ENCODE data around the gene BEST1.
"Not testable (repeated sequence)": the region's sequence is repeated elsewhere in the genome, so short reads cannot be mapped to it uniquely, and the experiment has no call there.

Gene BEST1

DNA sequence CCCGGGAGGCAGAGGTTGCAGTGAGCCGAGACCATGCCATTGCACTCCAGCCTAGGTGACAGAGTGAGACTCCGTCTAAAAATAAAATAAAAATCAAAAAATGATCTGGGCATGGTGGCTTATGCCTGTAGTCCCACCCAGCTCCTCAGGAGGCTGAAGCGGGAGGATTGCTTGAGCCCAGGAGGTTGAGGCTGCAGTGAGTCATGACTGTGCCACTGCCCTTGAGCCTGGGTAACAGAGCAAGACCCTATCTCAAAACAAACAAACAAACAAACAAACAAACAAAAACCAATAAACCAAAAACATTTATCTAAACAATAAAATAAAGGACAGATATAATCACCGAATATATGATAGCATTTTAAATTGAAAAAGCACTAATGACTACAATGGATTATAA is 3.5 kb downstream of the BEST1 start:
- not testable (repeated sequence) for H3K27ac ChIP-seq (ENCODE audit: low read depth, low read length); H3K9ac ChIP-seq (ENCODE audit: low read length); H3K36me3 ChIP-seq (ENCODE audit: insufficient read depth, low read length); H3K27me3 ChIP-seq (ENCODE audit: control insufficient read depth in 1 of 2, insufficient read depth in 2 of 2, low read length in 2 of 2); H3K9me3 ChIP-seq (ENCODE audit: low read length); H3K4me3 ChIP-seq (ENCODE audit: low read depth in 1 of 2, low read length in 2 of 2)
- peaks cover 13% of the 10 kb centered on the region for H3K4me1 ChIP-seq (ENCODE audit: insufficient read depth, low read length)

DNA sequence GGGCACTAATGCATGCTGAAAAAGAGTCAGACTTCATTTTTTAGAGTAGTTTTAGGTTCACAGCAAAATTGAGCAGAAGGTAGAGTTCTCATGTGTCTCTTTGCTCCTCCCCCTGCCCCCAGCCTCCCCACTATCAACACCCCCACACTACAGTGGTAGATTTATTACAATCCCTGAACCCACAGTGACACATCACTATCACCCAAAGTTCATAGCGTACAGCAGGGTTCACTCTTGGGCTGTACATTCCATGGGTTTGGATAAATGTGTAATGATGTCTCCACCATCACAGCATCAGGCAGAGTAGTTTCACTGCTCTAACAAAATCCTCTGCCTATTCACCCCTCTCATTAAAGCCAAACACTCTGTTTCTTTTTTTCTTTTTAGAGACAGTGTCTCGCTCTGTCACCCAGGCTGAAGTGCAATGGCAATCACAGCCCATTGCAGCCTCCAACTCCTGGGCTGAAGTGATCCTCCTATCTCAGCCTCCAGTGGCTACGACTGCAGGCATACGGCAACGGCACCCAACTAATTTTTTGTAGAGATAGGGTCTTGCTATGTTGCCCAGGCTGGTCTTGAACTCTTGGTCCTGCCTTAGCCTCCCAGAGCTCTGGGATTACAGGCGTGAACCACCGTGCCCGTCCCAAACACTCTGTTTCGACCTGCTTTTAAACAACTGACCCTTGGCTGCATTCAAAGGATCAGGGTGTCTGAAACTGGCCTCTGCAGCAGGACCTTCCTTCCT is 4.1 kb downstream of the BEST1 start:
- Histone ChIP-seq H3K4me3 (ENCODE audit: low read depth in 1 of 2, low read length in 2 of 2) (peak overlapping the region in 1 of 2 donors; percentile 53), H3K9me3 (ENCODE audit: low read length) (no peaks in the 10 kb centered on the region), H3K27me3 (ENCODE audit: control insufficient read depth in 1 of 2, insufficient read depth in 2 of 2, low read length in 2 of 2) (no peaks in the 10 kb centered on the region), H3K36me3 (ENCODE audit: insufficient read depth, low read length) (peaks cover 5% of the 10 kb centered on the region), H3K4me1 (ENCODE audit: insufficient read depth, low read length) (peaks cover 9% of the 10 kb centered on the region), H3K9ac (ENCODE audit: low read length) (peak overlapping the region; percentile 49), H3K27ac (ENCODE audit: low read depth, low read length) (peak overlapping the region; percentile 66)

DNA sequence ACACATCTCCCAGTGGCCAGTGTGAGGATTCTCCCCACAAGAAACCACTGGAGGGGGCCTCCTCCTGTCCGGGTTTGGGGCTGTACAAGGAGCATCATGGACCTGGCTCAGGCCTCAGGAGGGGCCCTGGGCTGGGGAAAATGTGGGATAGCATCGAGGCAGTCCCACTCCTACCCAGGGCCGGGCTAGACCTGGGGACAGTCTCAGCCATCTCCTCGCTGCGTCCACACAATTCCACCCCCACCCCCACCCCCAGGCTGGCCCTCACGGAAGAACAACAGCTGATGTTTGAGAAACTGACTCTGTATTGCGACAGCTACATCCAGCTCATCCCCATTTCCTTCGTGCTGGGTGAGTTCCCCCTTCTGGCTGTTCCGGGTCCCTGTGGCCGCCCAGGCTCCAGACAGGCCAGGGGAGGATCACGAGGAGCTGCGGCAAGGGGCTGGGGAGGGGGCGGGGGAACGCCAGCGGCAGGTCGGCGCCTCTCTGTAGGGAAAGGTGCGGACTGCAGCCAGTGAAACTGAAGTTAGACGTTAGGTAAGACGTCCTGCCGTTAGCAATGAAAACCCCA is 4.8 kb downstream of the BEST1 start:
- Histone ChIP-seq H3K9me3 (ENCODE audit: low read length) (no peaks in the 10 kb centered on the region), H3K4me3 (ENCODE audit: low read depth in 1 of 2, low read length in 2 of 2) (peak overlapping the region; percentile 48 to 53)

DNA sequence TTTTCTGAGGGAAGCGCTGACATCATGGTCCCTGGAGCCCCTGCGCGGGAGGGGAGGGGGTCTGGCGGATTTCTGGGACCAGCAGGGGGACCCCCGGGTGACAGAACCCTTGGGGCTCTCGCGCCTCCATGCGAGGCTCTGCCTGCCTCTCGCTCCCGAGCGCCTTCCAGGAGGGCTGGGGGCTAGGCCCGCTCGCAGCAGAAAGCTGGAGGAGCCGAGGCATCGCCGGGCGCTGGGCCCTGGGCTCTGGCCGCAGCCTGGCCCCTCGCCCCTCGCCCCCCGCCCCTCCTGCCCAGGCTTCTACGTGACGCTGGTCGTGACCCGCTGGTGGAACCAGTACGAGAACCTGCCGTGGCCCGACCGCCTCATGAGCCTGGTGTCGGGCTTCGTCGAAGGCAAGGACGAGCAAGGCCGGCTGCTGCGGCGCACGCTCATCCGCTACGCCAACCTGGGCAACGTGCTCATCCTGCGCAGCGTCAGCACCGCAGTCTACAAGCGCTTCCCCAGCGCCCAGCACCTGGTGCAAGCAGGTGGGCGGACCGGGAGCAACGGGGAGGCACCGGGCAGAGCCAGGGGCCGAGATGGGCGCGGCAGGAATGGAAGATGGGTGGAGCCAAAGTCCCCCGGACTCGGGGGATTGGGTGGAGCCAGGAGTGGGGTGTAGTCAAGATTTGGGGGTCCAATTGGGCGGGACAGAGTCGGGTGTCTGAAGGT is 5.4 kb downstream of the BEST1 start:
- Histone ChIP-seq H3K9ac (ENCODE audit: low read length) (peak overlapping the region; percentile 49), H3K4me3 (ENCODE audit: low read depth in 1 of 2, low read length in 2 of 2) (peak overlapping the region; percentile 48 to 53), H3K27ac (ENCODE audit: low read depth, low read length) (peak overlapping the region; percentile 66), H3K36me3 (ENCODE audit: insufficient read depth, low read length) (peaks cover 5% of the 10 kb centered on the region), H3K9me3 (ENCODE audit: low read length) (no peaks in the 10 kb centered on the region), H3K4me1 (ENCODE audit: insufficient read depth, low read length) (peaks cover 8% of the 10 kb centered on the region), H3K27me3 (ENCODE audit: control insufficient read depth in 1 of 2, insufficient read depth in 2 of 2, low read length in 2 of 2) (no peaks in the 10 kb centered on the region)

More for the DNA sequence above, 4.8 kb downstream of the BEST1 start:
- peak overlapping the region; percentile 66 for H3K27ac ChIP-seq (ENCODE audit: low read depth, low read length)
- peak overlapping the region; percentile 49 for H3K9ac ChIP-seq (ENCODE audit: low read length)
- H3K4me1 ChIP-seq (ENCODE audit: insufficient read depth, low read length), result peaks cover 8% of the 10 kb centered on the region
- H3K36me3 ChIP-seq (ENCODE audit: insufficient read depth, low read length), result peaks cover 5% of the 10 kb centered on the region
- H3K27me3 ChIP-seq (ENCODE audit: control insufficient read depth in 1 of 2, insufficient read depth in 2 of 2, low read length in 2 of 2), result no peaks in the 10 kb centered on the region

DNA sequence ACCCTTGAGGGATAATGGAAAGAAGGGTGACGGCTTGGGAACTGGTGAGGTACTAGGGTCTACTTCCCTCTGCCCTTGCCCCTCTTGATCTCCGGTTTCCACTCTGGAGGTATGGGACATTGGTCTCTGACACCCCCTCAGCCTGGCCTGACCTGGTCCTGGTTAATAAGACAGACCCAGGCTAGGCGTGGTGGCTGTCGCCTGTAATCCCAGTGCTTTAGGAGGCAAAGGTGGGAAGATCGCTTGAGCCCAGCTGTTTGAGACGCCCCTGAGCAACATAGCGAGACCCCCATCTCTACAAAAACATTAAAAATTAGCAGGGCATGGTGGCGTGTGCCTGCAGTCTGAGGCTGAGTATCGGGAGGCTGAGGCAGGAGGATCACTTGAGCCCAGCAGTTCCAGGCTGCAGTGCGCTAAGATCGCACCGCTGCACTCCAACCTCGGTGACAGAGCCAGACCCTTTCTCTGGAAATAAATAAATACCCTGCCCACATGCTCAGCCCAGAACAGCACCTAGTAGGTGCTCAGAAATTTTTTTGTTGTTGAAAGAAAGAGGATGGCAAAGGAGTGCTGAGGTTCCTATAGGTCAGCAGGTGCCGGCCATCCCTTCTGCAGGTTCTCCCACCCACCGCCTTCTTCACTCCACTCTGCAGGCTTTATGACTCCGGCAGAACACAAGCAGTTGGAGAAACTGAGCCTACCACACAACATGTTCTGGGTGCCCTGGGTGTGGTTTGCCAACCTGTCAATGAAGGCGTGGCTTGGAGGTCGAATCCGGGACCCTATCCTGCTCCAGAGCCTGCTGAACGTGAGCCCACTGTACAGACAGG is 6.3 kb downstream of the BEST1 start:
- Histone ChIP-seq H3K27me3 (ENCODE audit: control insufficient read depth in 1 of 2, insufficient read depth in 2 of 2, low read length in 2 of 2) (no peaks in the 10 kb centered on the region), H3K36me3 (ENCODE audit: insufficient read depth, low read length) (peaks cover 8% of the 10 kb centered on the region), H3K27ac (ENCODE audit: low read depth, low read length) (peak overlapping the region; percentile 19), H3K9ac (ENCODE audit: low read length) (no peak overlapping the region), H3K4me1 (ENCODE audit: insufficient read depth, low read length) (peaks cover 11% of the 10 kb centered on the region), H3K4me3 (ENCODE audit: low read depth in 1 of 2, low read length in 2 of 2) (peak overlapping the region in 1 of 2 donors; percentile 53), H3K9me3 (ENCODE audit: low read length) (no peaks in the 10 kb centered on the region)

DNA sequence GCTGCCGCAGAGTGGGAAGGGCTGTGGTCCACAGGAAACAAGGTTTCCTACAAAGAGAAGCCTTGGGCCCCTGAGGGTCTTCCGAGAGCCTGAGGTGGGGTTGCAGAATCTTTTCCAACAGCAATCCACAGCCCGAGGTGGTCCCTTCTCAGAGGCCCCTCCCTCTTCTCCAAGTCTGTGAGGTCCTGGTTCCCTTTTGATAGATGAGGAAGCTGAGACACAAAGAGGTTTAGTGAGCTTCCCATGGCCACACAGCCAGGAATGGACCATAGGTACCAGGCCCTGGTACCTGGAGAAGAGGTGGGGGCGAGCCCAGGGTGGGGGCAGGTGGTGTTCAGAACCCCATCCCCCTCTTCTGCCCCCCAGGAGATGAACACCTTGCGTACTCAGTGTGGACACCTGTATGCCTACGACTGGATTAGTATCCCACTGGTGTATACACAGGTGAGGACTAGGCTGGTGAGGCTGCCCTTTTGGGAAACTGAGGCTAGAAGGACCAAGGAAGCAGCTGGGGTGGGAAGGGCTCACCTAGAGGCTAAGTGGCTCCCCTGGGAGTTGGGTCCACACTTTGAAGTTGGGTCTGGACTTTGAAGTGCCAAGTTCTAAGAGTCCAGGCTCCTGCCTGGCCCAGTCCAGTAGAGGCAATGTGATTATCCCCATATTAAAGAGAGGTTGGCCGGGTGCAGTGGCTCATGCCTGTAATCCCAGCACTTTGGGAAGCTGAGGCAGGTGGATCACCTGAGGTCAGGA is 7.0 kb downstream of the BEST1 start:
- no peak overlapping the region for H3K4me3 ChIP-seq (ENCODE audit: low read depth in 1 of 2, low read length in 2 of 2)
- no peak overlapping the region for H3K27ac ChIP-seq (ENCODE audit: low read depth, low read length)
- H3K9me3 ChIP-seq (ENCODE audit: low read length), result no peaks in the 10 kb centered on the region
- H3K4me1 ChIP-seq (ENCODE audit: insufficient read depth, low read length), result peaks cover 15% of the 10 kb centered on the region
- H3K36me3 ChIP-seq (ENCODE audit: insufficient read depth, low read length), result peaks cover 14% of the 10 kb centered on the region
- H3K9ac ChIP-seq (ENCODE audit: low read length), result no peak overlapping the region
- H3K27me3 ChIP-seq (ENCODE audit: control insufficient read depth in 1 of 2, insufficient read depth in 2 of 2, low read length in 2 of 2), result no peaks in the 10 kb centered on the region

DNA sequence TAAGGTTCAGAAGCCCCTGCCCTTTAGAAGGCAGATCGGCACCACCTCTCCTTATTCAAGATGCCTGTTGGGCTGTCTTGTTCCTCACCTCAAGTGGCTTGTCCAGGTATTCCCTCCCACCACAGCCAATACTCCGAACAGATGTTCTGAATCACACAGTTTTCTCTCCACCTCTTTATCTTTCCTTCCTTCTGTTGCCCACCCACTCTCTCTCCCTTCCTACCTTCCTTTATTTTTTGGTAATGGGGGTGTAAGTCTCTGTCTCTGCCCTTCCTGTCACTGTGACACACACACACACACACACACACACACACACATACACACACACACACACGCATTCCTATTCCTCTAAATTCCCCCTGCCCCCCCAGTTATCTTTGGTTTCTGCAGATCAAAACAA is 8.4 kb downstream of the BEST1 start:
- Histone ChIP-seq H3K27me3 (ENCODE audit: control insufficient read depth in 1 of 2, insufficient read depth in 2 of 2, low read length in 2 of 2) (no peaks in the 10 kb centered on the region), H3K36me3 (ENCODE audit: insufficient read depth, low read length) (peaks cover 28% of the 10 kb centered on the region), H3K27ac (ENCODE audit: low read depth, low read length) (no peak overlapping the region), H3K9ac (ENCODE audit: low read length) (no peak overlapping the region), H3K9me3 (ENCODE audit: low read length) (no peaks in the 10 kb centered on the region), H3K4me1 (ENCODE audit: insufficient read depth, low read length) (peaks cover 29% of the 10 kb centered on the region), H3K4me3 (ENCODE audit: low read depth in 1 of 2, low read length in 2 of 2) (no peak overlapping the region)

DNA sequence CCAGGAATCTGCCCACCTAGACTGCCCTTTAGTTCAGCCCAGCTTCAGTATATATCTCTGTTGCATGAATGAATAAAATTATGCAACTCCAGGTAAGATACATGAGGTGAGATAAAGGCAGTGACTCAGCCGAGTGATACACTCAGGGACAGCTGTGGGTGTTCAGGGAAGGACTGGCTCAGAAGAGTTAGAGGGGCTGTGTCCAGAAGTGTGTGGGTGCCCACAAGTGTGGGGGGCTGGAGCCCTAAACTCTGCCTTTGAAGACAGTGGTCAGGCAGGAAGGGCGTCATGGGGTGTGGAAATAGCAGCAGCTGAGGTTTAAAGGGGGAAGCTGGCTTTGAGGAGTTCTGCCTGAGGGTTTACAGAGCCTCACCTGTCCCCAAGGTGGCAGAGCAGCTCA is 9.0 kb downstream of the BEST1 start:
- Histone ChIP-seq H3K27me3 (ENCODE audit: control insufficient read depth in 1 of 2, insufficient read depth in 2 of 2, low read length in 2 of 2) (no peaks in the 10 kb centered on the region), H3K27ac (ENCODE audit: low read depth, low read length) (no peak overlapping the region), H3K9me3 (ENCODE audit: low read length) (no peaks in the 10 kb centered on the region), H3K4me3 (ENCODE audit: low read depth in 1 of 2, low read length in 2 of 2) (no peak overlapping the region), H3K4me1 (ENCODE audit: insufficient read depth, low read length) (peaks cover 34% of the 10 kb centered on the region), H3K36me3 (ENCODE audit: insufficient read depth, low read length) (peaks cover 34% of the 10 kb centered on the region), H3K9ac (ENCODE audit: low read length) (no peak overlapping the region)

DNA sequence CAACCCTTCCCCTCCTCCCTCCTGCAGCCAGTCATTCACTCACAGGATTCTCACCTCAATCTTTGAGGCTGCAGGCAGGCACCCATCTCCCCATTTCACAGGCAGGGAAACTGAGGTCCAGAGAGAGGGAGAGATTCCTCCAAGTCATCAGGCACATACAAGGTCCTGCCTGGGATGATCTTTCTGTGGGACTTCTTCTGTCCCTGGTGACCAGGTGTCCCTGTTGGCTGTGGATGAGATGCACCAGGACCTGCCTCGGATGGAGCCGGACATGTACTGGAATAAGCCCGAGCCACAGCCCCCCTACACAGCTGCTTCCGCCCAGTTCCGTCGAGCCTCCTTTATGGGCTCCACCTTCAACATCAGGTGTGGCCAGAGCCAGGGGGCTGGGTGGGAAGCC is 9.5 kb downstream of the BEST1 start:
- no peak overlapping the region for H3K4me3 ChIP-seq (ENCODE audit: low read depth in 1 of 2, low read length in 2 of 2)
- no peaks in the 10 kb centered on the region for H3K9me3 ChIP-seq (ENCODE audit: low read length)
- H3K27ac ChIP-seq (ENCODE audit: low read depth, low read length), result no peak overlapping the region
- H3K36me3 ChIP-seq (ENCODE audit: insufficient read depth, low read length), result peaks cover 39% of the 10 kb centered on the region
- H3K27me3 ChIP-seq (ENCODE audit: control insufficient read depth in 1 of 2, insufficient read depth in 2 of 2, low read length in 2 of 2), result no peaks in the 10 kb centered on the region
- no peak overlapping the region for H3K9ac ChIP-seq (ENCODE audit: low read length)
- H3K4me1 ChIP-seq (ENCODE audit: insufficient read depth, low read length), result peaks cover 36% of the 10 kb centered on the region

DNA sequence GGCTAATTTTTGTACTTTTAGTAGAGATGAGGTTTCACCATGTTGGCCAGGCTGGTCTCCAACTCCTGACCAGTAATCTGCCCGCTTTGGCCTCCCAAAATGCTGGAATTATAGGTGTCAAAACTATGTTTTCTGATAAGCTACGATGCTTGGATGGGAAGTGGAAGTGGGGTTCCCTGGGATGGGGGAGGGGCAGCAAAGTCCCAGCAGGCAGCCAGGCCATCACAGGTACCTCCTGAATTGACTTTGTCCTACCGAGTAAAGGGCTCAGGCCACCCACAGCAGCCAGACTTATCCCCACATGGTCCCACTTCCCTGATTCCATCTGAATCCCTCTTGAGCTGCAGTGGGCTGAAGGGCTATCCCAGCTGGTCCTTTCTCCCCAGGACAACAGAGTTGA is 10.4 kb downstream of the BEST1 start:
- Histone ChIP-seq H3K9me3 (ENCODE audit: low read length) (no peaks in the 10 kb centered on the region), H3K4me1 (ENCODE audit: insufficient read depth, low read length) (peaks cover 43% of the 10 kb centered on the region), H3K27me3 (ENCODE audit: control insufficient read depth in 1 of 2, insufficient read depth in 2 of 2, low read length in 2 of 2) (no peaks in the 10 kb centered on the region), H3K27ac (ENCODE audit: low read depth, low read length) (peak overlapping the region; percentile 10), H3K4me3 (ENCODE audit: low read depth in 1 of 2, low read length in 2 of 2) (no peak overlapping the region), H3K9ac (ENCODE audit: low read length) (no peak overlapping the region), H3K36me3 (ENCODE audit: insufficient read depth, low read length) (peaks cover 48% of the 10 kb centered on the region)

All from muscle layer of colon (tissue), 2 donors.